ENCODE measurements around the gene ZFP92.
"Not testable (repeated sequence)": the region's sequence is repeated elsewhere in the genome, so short reads cannot be mapped to it uniquely, and the experiment has no call there.

Gene ZFP92

DNA sequence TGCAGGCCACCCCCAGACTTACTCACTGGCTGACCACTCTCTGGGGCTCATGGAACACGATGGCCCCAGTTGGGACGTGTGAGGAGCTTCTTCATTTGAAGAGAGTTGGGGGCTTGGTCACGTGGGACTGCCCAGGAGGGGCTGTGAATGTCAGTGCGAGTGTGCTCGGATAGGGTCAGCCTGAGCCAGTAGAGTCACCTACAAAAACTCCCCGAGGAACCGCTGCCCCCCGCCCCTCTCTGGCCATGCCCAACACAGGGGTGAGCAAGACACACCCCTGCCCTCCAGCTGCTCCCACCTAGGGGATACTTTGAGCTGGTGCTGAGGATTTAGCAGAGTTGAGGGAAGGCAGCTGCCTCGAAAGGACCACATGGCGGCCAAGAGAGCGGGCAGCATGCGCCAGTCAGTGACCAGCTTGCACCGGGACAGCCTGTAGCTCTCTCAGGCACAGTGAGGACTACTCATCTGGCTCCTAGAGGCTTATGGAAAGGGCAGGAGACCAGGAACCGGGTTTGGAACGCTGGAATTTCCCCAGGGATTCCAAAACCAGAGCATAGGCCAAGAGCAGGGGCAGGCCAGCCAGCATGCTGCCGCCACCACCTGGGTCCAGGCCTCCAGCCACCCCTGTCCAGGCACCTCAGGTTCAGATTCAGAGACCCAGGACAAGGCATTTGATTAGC lies 18.5 kb upstream of the ZFP92 start:
- H3K9me3 ChIP-seq (ENCODE audit: low read length): no peaks in the 10 kb centered on the region

DNA sequence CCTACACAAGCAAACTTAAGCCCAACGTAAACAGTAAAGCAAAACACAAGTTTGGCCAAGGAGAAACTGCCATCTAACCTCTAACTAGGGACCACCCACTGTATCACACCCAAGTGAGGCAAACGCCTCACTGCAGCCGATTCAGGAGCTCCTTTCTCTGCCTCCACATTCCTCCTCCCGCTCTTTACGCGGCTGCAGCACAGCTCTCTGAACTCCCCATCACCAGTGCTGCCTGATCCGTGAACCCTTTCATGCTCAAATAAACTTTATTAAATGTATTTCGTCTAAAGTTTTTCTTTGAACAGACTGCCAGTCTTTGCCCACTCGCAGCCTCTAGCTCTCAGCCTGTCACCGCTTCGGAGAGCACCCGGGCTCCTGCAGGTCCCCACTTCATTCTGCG lies 16.7 kb upstream of the ZFP92 start:
- no peak overlapping the region for H3K4me3 ChIP-seq (ENCODE audit: low read length)
- peaks cover 9% of the 10 kb centered on the region for H3K27me3 ChIP-seq (ENCODE audit: insufficient read depth, low read length)
- H3K9me3 ChIP-seq (ENCODE audit: low read length): no peaks in the 10 kb centered on the region
- H2AFZ ChIP-seq (ENCODE audit: low read depth, low read length): no peak overlapping the region
- no peaks in the 10 kb centered on the region for H3K4me1 ChIP-seq (ENCODE audit: insufficient read depth, low read length)
- no peaks in the 10 kb centered on the region for H3K36me3 ChIP-seq (ENCODE audit: insufficient read depth, low read length)

More for the DNA sequence above, 18.5 kb upstream of the ZFP92 start:
- Histone ChIP-seq H3K4me3 (ENCODE audit: low read length) (no peak overlapping the region), H3K36me3 (ENCODE audit: insufficient read depth, low read length) (no peaks in the 10 kb centered on the region), H3K4me1 (ENCODE audit: insufficient read depth, low read length) (no peaks in the 10 kb centered on the region), H2AFZ (ENCODE audit: low read depth, low read length) (no peak overlapping the region), H3K27me3 (ENCODE audit: insufficient read depth, low read length) (peaks cover 7% of the 10 kb centered on the region)

DNA sequence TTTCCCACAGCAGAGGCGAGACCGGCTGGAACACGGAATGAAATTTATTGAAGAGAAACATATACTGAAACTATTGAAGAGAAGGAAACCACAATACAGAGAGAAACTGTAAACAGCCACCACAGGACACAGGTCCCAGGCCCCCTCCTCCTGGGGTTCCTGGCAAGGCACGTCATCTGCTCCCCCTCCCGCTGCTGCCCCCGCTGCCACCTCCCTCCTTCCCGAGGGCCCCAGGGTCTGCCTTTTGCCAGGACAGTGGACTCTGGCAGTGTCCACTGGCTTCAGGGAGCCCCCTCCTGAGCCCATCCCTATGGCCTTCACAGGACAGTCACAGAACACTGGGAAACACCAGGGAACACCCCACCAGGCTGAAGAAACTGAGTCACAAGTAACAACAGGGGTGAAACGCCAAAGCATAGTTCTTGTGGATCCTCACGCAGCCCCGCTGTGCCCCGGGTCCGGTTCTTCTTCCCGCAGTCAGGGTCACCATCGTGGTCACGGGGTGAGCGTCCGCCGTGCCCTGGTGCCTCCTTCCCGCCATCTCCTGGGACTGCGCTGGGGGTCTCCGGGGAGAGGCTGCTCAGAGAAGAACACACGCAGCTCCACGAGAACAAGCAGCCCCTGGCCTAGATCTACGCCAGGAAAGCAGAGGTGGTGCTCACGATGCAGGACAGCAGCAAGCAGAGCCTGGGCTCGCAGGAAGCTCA lies 15.5 kb upstream of the ZFP92 start:
- H3K4me3 ChIP-seq (ENCODE audit: low read length): no peak overlapping the region
- H3K9me3 ChIP-seq (ENCODE audit: low read length): no peaks in the 10 kb centered on the region
- H2AFZ ChIP-seq (ENCODE audit: low read depth, low read length): no peak overlapping the region
- peaks cover 9% of the 10 kb centered on the region for H3K27me3 ChIP-seq (ENCODE audit: insufficient read depth, low read length)
- no peaks in the 10 kb centered on the region for H3K36me3 ChIP-seq (ENCODE audit: insufficient read depth, low read length)
- no peaks in the 10 kb centered on the region for H3K4me1 ChIP-seq (ENCODE audit: insufficient read depth, low read length)

DNA sequence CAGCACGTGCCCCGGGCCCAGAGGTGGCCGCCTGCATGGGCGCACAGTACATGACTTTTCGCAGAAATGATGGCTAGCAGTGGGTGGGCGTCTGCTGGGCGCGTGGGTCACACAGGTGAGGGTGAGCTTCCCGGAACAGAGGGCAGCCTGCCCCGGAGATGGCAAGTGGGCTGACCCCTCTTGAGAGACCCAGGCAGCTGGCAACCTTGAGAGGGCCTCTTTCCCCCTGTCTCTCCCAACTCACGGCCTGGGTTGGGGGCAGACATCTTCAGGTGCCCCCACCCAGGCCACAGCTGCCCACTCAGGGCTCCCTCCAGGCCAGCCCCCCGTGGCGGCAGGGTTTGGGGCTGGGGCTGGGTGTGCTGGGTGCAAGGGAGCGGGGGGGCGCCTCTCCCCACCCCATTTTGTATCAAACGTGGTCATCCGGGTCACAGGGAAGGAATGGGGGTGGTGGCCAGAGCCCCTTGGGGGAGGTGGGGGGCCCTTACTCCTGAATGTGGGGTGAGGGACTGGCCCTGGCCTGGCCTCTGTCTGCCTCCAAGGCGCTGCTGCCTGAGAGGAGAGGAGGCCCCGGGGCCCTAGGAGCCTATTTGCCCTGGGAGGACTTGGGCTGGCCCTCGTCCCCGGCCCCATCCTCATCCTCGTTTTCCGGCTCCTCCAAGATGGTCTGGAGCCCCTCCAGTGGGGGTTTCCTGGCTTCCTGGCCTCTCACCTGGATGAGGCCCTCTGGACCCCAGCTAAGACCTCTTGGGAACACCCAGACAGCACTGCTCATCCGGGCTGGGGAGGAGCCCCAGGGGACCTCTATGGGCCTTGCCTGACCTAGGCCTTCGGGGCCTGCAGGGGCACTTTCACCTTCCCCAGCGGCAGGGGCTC lies 14.7 kb upstream of the ZFP92 start:
- no peaks in the 10 kb centered on the region for H3K4me1 ChIP-seq (ENCODE audit: insufficient read depth, low read length)
- no peak overlapping the region for H2AFZ ChIP-seq (ENCODE audit: low read depth, low read length)
- peaks cover 3% of the 10 kb centered on the region for H3K9me3 ChIP-seq (ENCODE audit: low read length)
- peaks cover 9% of the 10 kb centered on the region for H3K27me3 ChIP-seq (ENCODE audit: insufficient read depth, low read length)
- no peak overlapping the region for H3K4me3 ChIP-seq (ENCODE audit: low read length)
- no peaks in the 10 kb centered on the region for H3K36me3 ChIP-seq (ENCODE audit: insufficient read depth, low read length)

DNA sequence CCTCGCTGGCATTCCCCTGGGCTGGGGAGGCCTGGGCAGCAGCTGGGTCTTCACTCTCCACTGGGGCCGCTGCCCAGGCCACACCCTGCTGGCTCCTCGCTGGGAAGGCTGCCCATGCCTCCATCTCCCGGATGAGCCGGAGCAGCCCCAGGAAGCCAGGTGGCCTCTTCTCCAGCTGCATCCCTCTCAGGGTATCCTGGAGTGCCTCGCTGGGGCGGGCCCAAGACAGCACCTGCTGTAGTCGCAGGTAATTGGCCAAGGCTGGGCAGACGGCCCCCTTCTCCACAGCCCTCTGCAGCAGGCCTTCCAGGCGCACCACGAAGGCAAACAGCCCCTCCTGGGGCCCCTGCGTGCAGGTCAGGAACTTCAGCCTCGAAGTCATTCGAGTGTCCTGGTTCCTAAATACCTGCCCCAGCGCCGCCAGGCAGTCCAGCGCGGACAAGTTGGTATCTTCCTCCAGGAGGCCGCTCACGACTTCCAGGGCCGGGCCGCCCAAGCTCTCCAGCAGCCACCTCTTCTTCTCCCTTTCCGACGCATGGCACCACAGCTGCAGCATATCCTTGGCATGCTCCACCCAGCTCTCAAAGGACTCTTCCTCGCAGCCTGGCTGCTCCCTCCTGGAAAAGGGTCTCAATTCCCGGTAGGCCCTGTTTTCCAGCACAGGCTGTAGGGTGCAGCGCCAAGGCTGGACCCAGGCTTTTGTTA lies 13.9 kb upstream of the ZFP92 start:
- H3K36me3 ChIP-seq (ENCODE audit: insufficient read depth, low read length): no peaks in the 10 kb centered on the region
- H2AFZ ChIP-seq (ENCODE audit: low read depth, low read length): no peak overlapping the region
- no peaks in the 10 kb centered on the region for H3K4me1 ChIP-seq (ENCODE audit: insufficient read depth, low read length)
- peaks cover 9% of the 10 kb centered on the region for H3K27me3 ChIP-seq (ENCODE audit: insufficient read depth, low read length)
- peaks cover 3% of the 10 kb centered on the region for H3K9me3 ChIP-seq (ENCODE audit: low read length)
- no peak overlapping the region for H3K4me3 ChIP-seq (ENCODE audit: low read length)

DNA sequence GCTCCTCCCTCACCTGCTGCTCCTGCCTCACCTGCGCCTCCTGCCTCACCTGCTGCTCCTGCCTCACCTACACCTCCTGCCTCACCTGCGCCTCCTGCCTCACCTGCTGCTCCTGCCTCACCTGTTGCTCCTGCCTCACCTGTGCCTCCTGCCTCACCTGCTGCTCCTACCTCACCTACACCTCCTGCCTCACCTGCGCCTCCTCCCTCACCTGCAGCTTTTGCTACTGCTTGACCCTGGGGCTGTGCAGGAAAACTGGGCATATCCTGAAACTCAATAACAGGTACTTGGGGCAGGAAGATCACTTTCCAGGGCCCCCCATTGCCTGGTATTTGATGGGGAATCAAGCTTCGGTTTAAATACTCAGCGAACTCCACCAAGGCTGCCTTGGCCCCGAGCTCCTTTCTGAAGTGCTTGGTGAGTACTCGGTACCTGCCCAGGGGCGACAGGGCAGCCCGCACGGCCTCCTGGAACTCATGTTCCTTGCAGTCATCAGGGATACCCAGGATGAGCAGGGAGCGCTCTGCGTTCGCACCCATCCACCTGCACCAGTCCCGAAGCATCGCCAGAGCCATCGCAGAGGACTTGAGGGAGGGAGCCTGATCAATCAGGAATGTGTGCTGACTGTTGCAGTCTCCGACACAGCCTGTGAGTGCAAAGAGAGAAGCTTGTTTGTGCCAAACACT lies 12.9 kb upstream of the ZFP92 start:
- H3K36me3 ChIP-seq (ENCODE audit: insufficient read depth, low read length): no peaks in the 10 kb centered on the region
- no peaks in the 10 kb centered on the region for H3K4me1 ChIP-seq (ENCODE audit: insufficient read depth, low read length)
- no peak overlapping the region for H3K4me3 ChIP-seq (ENCODE audit: low read length)
- peaks cover 3% of the 10 kb centered on the region for H3K9me3 ChIP-seq (ENCODE audit: low read length)
- H2AFZ ChIP-seq (ENCODE audit: low read depth, low read length): no peak overlapping the region
- H3K27me3 ChIP-seq (ENCODE audit: insufficient read depth, low read length): peaks cover 15% of the 10 kb centered on the region

DNA sequence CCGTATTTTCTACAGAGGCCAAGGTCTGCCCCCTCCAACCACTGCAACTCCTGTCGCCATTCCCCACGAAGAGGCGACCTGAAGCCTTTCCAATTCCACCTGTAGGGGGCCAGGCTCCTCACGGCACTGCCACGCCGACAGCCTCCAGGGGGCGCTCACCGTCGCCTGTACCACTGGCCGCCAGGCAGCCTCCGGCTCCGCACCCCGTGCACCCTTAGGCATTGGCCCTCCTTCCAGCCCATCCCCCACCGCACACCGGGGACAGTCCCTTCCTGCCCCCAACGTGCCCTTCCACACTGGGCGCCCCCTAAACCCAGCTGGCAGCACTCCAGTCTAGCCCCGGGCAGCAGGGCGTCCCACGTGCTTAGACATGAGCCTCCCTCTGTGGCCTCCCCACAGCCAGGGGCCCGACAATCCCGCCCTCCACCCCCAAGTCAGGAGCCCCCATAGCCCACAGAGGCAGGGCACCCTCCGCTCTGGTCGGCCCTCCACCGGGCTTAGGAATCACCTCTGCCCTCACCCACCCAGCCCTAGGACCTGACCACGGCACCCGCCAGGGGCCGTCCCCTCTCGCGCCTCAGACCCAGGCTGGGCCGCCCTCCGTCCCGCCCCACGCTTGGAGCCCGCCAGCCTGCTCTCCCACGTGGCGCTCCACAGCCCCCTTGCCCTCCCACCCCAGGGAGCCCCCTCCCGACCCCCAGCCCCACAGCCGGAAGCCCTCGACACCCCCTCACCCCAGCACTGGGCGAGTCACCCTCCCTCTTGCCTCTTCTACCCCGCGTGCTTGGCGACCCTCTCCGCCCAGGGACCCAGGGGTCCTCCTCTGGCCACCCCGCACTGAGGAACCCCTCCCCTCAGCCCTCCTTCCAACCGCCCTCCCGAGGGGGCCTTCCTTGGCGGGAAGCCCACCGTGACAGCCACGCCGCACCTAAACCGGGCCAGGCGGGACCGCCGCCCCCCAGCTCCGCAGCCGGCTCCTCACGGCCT lies 10.8 kb upstream of the ZFP92 start:
- Histone ChIP-seq H3K27me3 (ENCODE audit: insufficient read depth, low read length) (peaks cover 18% of the 10 kb centered on the region), H3K9me3 (ENCODE audit: low read length) (peaks cover 3% of the 10 kb centered on the region), H2AFZ (ENCODE audit: low read depth, low read length) (no peak overlapping the region), H3K4me3 (ENCODE audit: low read length) (no peak overlapping the region), H3K4me1 (ENCODE audit: insufficient read depth, low read length) (no peaks in the 10 kb centered on the region), H3K36me3 (ENCODE audit: insufficient read depth, low read length) (no peaks in the 10 kb centered on the region)

DNA sequence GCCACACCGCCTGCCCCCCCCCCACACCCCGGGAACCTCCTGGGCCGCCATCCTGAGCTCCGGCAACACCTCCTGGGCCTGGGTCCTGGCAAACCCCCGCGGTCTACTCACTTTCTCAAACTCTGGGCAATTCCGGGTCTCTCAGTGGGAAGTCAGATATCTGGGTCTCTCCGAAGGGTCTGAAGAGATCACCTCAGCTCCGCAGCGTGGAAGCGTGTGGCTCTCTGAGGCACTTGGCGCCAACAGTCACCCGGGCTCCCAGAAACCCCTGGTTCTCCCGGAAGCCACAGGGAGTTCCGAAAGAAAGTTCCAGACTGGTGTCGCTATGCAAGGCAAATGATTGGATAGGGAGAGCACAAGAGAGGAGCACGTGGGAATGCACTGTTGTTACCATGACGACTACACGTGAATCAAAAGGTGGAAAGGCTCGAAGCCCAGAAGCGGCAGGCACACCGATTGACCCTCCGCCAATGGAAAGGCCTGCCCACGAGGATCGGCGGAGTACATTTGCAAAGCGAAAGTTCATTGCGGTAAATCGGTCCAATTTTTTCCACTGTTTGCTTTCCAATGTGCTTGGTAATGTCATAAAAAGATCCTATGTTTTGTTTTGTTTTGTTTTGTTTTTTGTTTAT lies 10.0 kb upstream of the ZFP92 start, which contains the start of gene PNMA6E:
TSS of gene PNMA6E (minus strand) at position 218 of the 632 bp plus-strand sequence. CDS start 2,501 bp downstream, outside the sequence.
- Histone ChIP-seq H3K36me3 (ENCODE audit: insufficient read depth, low read length) (no peaks in the 10 kb centered on the region), H3K9me3 (ENCODE audit: low read length) (peaks cover 3% of the 10 kb centered on the region), H3K27me3 (ENCODE audit: insufficient read depth, low read length) (peaks cover 17% of the 10 kb centered on the region), H3K4me3 (ENCODE audit: low read length) (no peak within 1 kb of the TSS), H3K4me1 (ENCODE audit: insufficient read depth, low read length) (no peaks in the 10 kb centered on the region), H2AFZ (ENCODE audit: low read depth, low read length) (no peak within 1 kb of the TSS)

DNA sequence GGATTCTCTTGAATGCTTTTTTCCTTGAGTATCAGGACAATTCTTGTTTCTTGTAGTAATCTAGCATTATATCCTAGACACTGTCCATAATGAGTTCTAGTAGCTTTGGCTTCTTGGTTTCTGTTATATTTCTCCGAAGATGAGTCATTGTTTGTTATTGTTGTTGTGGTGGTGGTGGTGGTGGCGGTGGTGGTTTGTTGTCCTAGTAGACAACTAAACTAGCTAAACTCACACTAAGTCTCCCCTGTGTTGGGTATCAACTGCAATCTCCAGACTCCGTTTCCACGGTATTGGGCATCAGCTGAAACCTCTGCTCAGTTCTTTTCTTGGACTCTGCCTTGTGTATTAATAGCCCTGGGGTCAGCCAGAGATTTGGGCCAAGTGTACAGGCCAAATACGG lies 6.9 kb upstream of the ZFP92 start:
- H3K4me1 ChIP-seq (ENCODE audit: insufficient read depth, low read length); H3K36me3 ChIP-seq (ENCODE audit: insufficient read depth, low read length); H3K4me3 ChIP-seq (ENCODE audit: low read length): not testable (repeated sequence)

DNA sequence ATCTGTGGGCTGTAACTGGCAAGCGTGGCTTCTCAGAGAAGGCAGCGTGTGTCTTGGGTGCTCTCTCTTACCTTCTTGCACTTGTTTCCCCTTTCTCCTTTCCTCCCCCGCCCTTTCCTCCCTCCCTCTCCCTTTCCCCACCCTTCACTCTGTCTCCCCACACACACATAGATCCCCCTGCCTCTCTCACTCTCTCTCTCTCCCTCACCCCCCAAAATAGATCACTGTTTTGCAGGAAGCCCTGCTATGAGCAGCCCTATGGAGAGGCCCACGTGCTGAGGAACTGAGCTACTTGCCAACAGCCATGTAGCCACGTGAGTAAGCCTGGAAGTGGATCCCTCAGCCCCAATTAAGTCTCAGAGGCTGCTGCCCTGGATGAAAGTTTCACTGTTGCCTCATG lies 5.8 kb upstream of the ZFP92 start:
- no peaks in the 10 kb centered on the region for H3K4me1 ChIP-seq (ENCODE audit: insufficient read depth, low read length)
- peaks cover 3% of the 10 kb centered on the region for H3K9me3 ChIP-seq (ENCODE audit: low read length)
- no peaks in the 10 kb centered on the region for H3K36me3 ChIP-seq (ENCODE audit: insufficient read depth, low read length)
- no peak overlapping the region for H2AFZ ChIP-seq (ENCODE audit: low read depth, low read length)
- peaks cover 32% of the 10 kb centered on the region for H3K27me3 ChIP-seq (ENCODE audit: insufficient read depth, low read length)
- no peak overlapping the region for H3K4me3 ChIP-seq (ENCODE audit: low read length)

More for the DNA sequence above, 6.9 kb upstream of the ZFP92 start:
- H3K27me3 ChIP-seq (ENCODE audit: insufficient read depth, low read length): peaks cover 32% of the 10 kb centered on the region
- not testable (repeated sequence) for H2AFZ ChIP-seq (ENCODE audit: low read depth, low read length); H3K9me3 ChIP-seq (ENCODE audit: low read length)

DNA sequence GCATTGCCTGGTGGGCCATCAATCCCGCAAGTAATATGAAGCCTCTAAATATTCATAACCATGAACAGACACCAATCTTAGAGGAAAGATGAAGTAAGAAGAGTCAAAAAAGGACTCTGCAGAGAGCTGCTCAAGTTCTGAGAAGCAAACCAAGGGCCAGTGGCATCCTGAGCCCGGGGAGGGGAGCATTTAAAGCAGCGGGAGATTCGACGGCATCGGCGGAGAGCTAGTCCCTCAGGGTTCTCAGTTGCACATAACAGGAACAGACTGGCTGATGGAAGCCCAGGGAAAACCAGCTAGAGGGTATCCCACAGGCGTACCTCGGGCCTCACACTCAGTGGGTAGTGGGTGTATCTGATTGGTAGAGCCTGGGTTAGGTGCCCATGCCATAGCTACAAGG lies 5.3 kb upstream of the ZFP92 start:
- Histone ChIP-seq H3K36me3 (ENCODE audit: insufficient read depth, low read length) (no peaks in the 10 kb centered on the region), H2AFZ (ENCODE audit: low read depth, low read length) (no peak overlapping the region), H3K9me3 (ENCODE audit: low read length) (peaks cover 3% of the 10 kb centered on the region), H3K4me1 (ENCODE audit: insufficient read depth, low read length) (no peaks in the 10 kb centered on the region), H3K27me3 (ENCODE audit: insufficient read depth, low read length) (peaks cover 35% of the 10 kb centered on the region), H3K4me3 (ENCODE audit: low read length) (no peak overlapping the region)

All from neuron (in vitro differentiated cells).